Nephron (organoid): Measurements from ENCODE around the gene TJP1.

Source experiments
- H3K27ac Mint-ChIP-seq, 3 experiments: 2 replicates each; pipeline ENCODE4 v1.8.0; 2020; ENCODE audit warnings: mixed read lengths in 3 of 3, mild to moderate bottlenecking in 2 of 3, moderate library complexity in 1 of 3
- H3K27me3 Mint-ChIP-seq: 2 replicates; pipeline ENCODE4 v1.8.0; 2021; ENCODE audit warnings: low read depth, mild to moderate bottlenecking, moderate library complexity, mixed read lengths
- H3K36me3 Mint-ChIP-seq: 2 replicates; pipeline ENCODE4 v1.8.0; 2020; ENCODE audit warnings: low read depth, mixed read lengths
- H3K4me1 Mint-ChIP-seq: 2 replicates; pipeline ENCODE4 v1.8.0; 2020; ENCODE audit warnings: mixed read lengths
- H3K4me3 Mint-ChIP-seq, 3 experiments: 2 replicates each; pipeline ENCODE4 v1.8.0; 2020; ENCODE audit warnings: mild to moderate bottlenecking in 3 of 3, mixed read lengths in 3 of 3, moderate library complexity in 2 of 3
- H3K9me3 Mint-ChIP-seq: 2 replicates; pipeline ENCODE4 v1.8.0; 2020; ENCODE audit warnings: mixed read lengths
- CTCF ChIP-seq, 3 experiments: fragments of 200-600 bp; sonication (generic); IDR thresholded peaks; one replicate each; pipeline ENCODE4 v1.5.0; 2021; ENCODE audit warnings: antibody characterized with exemption in 3 of 3; ENCODE audit not compliant: unreplicated experiment in 3 of 3

The TJP1 gene

GRCh38 chr15:29778382-29778781 lies 43.9 kb downstream of the TJP1 start:
- Mint-ChIP-seq H3K36me3 (peaks cover 48% of the 10 kb centered on the region), H3K4me1 (peaks cover 31% of the 10 kb centered on the region), H3K9me3 (peaks cover 29% of the 10 kb centered on the region), H3K27me3 (no peaks in the 10 kb centered on the region), H3K4me3 (no peak overlapping the region), H3K27ac (no peak overlapping the region)
- no peak for TF ChIP-seq CTCF (IDR thresholded peaks at IDR 0.05; ENCODE audit: unreplicated experiment in 3 of 3)

GRCh38 chr15:29776859-29777258 lies 45.4 kb downstream of the TJP1 start:
- Mint-ChIP-seq H3K9me3 (peaks cover 21% of the 10 kb centered on the region), H3K36me3 (peaks cover 40% of the 10 kb centered on the region), H3K4me3 (no peak overlapping the region), H3K27ac (peak overlapping the region in 1 of 3 experiments; percentile 25), H3K4me1 (peaks cover 29% of the 10 kb centered on the region), H3K27me3 (no peaks in the 10 kb centered on the region)
- TF ChIP-seq CTCF (IDR thresholded peaks at IDR 0.05; ENCODE audit: unreplicated experiment in 3 of 3) = no peak

DNA sequence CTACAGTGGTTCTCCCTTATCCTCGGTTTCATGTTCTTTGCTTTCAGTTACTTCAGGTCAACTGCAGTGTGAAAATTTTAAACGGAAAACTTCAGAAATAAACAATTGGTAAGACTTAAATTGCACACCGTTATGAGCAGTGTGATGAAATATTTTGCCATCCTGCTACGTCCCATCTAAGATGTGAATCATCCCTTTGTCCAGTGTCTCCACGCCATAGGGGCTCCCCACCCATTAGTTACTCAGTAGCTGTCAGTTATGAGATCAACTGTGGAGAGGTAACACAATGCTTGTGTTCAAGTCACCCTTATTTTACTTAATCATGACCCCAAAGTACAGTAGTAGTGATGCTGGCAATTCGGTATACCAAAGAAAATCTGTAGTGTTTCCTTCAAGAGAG lies 47.4 kb downstream of the TJP1 start:
- H3K9me3 Mint-ChIP-seq = peaks cover 4% of the 10 kb centered on the region
- H3K36me3 Mint-ChIP-seq = peaks cover 27% of the 10 kb centered on the region
- H3K27ac Mint-ChIP-seq = peak overlapping the region in 2 of 3 experiments; percentile 7 to 65
- TF ChIP-seq CTCF (IDR thresholded peaks at IDR 0.05; ENCODE audit: unreplicated experiment in 3 of 3) = no peak
- H3K27me3 Mint-ChIP-seq = no peaks in the 10 kb centered on the region
- peaks cover 29% of the 10 kb centered on the region for H3K4me1 Mint-ChIP-seq
- H3K4me3 Mint-ChIP-seq = no peak overlapping the region

DNA sequence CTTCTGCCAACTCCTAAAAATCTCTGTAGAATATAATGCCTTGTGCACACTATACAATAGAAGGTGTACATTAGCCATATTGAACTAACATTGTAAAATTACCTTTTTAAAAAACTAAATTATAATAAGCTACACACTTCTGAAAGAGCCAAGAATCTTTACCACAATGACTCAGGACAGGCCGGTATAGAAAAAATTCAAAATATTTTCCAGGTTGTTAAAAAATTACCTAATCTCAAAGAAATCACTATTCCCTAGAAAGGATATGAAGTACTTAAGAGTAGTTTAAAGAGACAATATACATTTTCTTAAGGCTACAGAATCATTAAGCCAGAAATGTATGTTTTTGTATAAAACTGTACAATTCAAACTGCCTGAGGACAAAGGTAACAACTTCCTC lies 48.5 kb downstream of the TJP1 start:
- H3K4me1 Mint-ChIP-seq = peaks cover 21% of the 10 kb centered on the region
- peaks cover 27% of the 10 kb centered on the region for H3K36me3 Mint-ChIP-seq
- no peaks in the 10 kb centered on the region for H3K27me3 Mint-ChIP-seq
- no peak for TF ChIP-seq CTCF (IDR thresholded peaks at IDR 0.05; ENCODE audit: unreplicated experiment in 3 of 3)
- H3K4me3 Mint-ChIP-seq = no peak overlapping the region
- no peak overlapping the region for H3K27ac Mint-ChIP-seq
- no peaks in the 10 kb centered on the region for H3K9me3 Mint-ChIP-seq

GRCh38 chr15:29773000-29773399 lies 49.3 kb downstream of the TJP1 start:
- H3K36me3 Mint-ChIP-seq = peaks cover 31% of the 10 kb centered on the region
- H3K4me1 Mint-ChIP-seq = peaks cover 18% of the 10 kb centered on the region
- H3K4me3 Mint-ChIP-seq = no peak overlapping the region
- no peak overlapping the region for H3K27ac Mint-ChIP-seq
- no peaks in the 10 kb centered on the region for H3K9me3 Mint-ChIP-seq
- no peak for TF ChIP-seq CTCF (IDR thresholded peaks at IDR 0.05; ENCODE audit: unreplicated experiment in 3 of 3)
- no peaks in the 10 kb centered on the region for H3K27me3 Mint-ChIP-seq

- H3K4me3 Mint-ChIP-seq = no peak overlapping the region
- peaks cover 27% of the 10 kb centered on the region for H3K4me1 Mint-ChIP-seq
- no peak for TF ChIP-seq CTCF (IDR thresholded peaks at IDR 0.05; ENCODE audit: unreplicated experiment in 3 of 3)
- no peaks in the 10 kb centered on the region for H3K27me3 Mint-ChIP-seq
- peaks cover 53% of the 10 kb centered on the region for H3K36me3 Mint-ChIP-seq
- H3K27ac Mint-ChIP-seq = no peak overlapping the region
- no peaks in the 10 kb centered on the region for H3K9me3 Mint-ChIP-seq
Measured at GRCh38 chr15:29770796-29771195, 51.5 kb downstream of the TJP1 start.
